ENCODE data around the gene FALEC.

DNA sequence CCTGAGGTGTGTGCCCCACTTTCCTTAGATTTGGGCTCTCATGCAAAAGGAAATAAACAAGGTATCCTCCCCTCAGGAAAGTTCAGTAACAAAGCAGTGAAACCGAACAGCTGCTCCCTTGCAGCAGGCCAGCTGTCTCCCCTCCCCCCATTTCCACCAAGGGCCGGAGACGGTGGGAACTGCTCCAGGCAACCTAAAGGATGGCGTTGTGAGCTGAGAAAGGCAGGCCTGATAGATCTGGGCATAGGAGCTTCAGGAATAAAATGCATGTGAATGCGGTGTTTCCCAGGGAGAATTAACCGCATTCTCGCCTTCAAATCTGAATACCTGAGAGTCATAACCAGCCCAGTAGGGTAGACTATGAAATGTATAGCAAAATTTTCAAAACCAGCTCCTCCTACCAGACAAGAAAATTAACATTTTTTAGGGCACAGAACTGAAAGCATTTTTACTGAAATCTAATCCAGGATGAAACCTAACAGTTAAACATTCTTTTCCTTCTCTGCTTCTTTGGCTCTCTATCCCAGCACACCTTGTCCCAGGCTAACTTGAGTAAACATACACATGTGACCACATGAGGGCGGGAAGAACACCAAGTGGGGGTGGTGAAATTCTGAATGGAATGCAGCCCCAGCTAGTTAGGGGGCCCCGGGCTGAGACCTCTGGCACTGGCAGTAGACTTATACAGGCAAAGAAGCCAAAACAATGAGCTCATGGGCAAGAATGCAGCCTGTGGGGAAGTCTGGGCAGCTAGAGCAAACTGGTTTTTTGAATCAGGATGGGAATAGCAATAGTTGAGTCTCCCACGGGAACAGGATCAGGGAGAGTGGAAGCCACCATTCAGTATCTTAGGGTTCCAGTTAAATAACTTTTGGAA, 52.4 kb downstream of the FALEC start:
- TF ChIP-seq, protein P1, sequence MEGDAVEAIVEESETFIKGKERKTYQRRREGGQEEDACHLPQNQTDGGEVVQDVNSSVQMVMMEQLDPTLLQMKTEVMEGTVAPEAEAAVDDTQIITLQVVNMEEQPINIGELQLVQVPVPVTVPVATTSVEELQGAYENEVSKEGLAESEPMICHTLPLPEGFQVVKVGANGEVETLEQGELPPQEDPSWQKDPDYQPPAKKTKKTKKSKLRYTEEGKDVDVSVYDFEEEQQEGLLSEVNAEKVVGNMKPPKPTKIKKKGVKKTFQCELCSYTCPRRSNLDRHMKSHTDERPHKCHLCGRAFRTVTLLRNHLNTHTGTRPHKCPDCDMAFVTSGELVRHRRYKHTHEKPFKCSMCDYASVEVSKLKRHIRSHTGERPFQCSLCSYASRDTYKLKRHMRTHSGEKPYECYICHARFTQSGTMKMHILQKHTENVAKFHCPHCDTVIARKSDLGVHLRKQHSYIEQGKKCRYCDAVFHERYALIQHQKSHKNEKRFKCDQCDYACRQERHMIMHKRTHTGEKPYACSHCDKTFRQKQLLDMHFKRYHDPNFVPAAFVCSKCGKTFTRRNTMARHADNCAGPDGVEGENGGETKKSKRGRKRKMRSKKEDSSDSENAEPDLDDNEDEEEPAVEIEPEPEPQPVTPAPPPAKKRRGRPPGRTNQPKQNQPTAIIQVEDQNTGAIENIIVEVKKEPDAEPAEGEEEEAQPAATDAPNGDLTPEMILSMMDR (IDR thresholded peaks at IDR 0.05), result no peak
- no peak for TF ChIP-seq POLR2A (IDR thresholded peaks at IDR 0.05)
